Measurements from ENCODE around the gene MARCHF4.

DNA sequence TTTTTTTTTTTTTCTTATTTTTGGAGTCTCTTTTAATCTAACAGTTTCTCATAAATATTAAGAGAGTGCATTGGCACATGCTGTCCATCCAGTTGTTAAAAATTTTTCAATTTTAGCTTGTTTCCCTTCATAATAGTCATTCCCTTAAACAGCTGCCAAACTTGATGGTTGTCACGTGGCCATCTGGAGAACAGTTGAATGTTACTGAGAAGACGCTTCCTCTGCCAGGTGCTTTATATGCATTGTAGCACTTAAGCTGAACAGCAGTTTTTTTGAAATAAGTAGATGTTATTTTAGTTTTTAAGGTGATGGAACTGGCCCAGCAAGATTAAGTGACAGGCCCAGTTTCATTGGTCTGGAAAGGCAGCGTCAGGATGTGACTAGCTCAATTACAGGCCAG, 43.3 kb upstream of the MARCHF4 start:
- TF ChIP-seq CTCF (IDR thresholded peaks at IDR 0.05; ENCODE audit: low read length) (no peak), EZH2 (optimal IDR thresholded peaks at IDR 0.05; ENCODE audit: low read depth, low read length) (no peak), EZH2phosphoT487 (IDR thresholded peaks at IDR 0.05; ENCODE audit: low read length) (no peak)
